ENCODE data around the gene PPM1F.
A peak's percentile ranks its signal among the peaks of the same experiment; 100 is the strongest.

The PPM1F gene

GRCh38 chr22:21939935-21940334 lies 12.7 kb downstream of the PPM1F start:
- peak; percentile 38 for DNase-seq

DNA sequence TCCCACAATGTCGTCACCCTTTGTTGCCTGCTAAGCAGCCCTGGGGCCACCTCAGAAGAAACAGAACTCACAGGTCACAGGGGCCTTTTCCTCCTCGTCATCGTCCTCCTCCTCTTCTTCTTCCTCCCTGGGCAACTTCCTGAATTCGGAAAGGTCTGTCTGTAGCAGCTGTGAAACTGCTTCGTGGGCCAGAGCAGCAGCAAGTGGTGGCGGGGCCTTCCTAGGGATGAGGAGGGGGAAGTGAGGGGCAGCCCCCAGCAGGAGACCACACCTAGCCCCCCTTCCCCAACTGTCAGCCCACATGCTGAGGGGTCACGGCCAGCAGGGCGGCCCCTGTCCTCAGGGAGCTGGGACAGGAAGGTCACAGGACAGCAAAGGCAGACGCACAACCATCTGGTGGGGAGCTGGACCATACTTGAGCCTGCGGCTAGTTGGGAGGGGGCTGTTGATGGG lies 13.2 kb downstream of the PPM1F start:
- DNase-seq, result no peak

- DNase-seq, result no peak
Observed at GRCh38 chr22:21938906-21939305, 13.7 kb downstream of the PPM1F start.

DNA sequence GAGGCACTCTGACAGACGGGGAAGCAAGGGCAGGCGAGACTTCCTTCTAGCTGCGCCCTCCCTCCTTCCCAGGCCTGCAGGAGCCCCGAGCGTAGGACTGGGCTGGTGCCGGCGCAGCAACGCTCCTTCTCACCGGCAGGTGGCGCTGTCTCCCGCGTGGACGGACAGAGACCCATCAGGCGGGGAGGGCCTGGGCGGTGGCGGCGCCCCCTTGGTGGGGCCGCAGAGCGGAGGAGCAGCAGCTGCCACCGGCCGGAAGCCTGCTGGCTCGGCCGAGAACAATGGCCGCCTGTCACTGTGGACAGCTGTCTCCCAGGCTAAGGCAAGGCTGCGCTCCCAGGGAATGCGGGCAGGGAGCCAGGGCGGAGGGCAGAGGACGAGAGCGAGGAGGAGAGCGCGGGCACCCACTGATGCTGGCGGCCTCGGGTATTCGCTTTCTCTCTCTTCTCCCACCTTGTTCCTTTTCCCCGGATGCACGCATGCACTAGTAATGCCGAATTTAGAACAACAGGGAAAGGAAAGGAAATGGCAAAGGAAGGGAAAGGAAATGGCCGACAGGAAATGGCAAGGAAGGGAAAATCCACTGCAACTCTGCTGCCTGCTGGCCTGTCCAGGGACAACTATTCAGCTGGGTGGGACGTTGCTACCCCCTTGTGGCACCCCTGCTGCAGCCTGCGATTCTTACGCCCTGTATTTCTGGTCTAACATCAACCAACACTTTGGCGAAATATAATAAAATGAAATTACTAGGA lies 14.4 kb downstream of the PPM1F start:
- peak; percentile 90 for DNase-seq

DNA sequence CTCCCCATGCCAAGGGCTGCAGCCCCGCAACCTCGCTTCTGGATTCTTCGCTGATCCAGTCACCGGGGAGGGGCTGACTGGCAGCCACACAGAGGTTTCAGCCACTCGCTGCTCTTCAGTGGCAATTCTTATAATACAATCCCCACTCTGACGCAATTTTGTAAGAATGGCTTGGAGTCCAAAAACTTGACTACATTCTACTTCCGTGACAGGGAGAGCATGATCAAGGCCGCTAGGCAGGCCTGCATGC lies 14.9 kb downstream of the PPM1F start:
- no peak for DNase-seq

DNA sequence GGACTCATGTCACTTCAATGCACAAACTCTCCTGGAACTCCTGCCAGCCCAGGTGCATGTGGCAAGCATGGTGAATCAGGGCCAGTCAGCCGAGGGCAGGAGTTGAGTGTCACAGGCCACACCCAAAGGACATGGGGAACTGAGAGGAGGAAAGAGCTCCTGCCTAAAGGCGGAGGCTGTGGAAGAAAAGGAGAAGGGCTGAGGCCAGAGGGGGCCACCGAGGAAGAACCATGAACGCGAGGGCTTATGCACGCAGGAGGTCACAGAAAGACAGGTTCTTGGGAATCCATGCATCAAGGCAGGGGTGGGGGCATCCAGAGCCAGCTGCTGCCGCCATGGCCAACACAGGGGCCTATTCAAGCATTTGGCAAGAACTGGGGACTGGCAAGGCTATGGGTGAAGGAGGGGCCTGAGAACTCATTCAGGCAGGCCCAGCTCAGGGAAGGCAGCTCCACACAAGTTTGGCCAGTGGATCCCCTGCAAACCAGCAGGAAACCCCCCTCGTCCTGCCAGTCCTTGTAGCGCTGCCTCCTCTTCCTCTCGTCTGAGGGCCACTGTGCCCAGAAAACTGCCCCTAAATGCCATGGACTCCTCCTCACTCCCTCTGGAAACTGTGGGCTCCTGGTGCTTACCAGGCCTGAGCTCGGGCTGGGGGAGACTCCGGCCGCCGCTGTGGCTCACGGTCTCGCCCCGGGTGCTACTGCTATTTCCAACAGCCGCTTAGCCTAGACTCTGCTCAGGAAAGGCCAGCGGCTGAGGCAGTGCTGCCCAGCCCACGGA lies 15.4 kb downstream of the PPM1F start:
- no peak for DNase-seq

DNA sequence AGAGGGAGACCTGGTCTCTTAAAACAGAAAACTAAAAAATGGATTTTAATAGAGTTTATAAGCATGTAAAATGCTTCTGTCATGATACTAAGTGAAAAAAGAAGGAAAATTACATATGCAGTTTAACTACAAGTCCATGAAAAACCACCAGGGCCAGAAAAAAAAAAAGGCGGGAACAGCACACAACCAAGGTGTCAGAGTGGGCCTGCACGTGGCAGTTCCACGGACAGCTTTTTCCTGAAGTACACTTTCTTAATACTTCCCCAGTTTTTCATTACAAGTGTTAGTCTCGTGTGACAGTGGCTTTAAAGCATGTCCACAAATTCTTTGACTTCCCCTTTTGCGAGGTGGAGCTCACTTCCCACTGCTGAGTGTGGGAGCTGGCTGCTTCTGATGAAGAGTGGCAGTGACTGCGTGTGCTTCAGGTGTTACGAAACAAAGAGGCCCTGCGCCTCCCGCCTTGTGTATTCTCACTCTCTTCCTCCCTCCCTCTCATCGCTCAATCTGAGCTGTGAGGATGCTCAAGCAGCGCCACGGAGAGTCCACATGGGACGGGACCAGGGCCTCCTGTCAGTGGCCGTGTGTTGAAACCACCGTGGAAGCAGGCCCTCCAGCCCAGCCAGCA lies 16.4 kb downstream of the PPM1F start:
- DNase-seq, result no peak

DNA sequence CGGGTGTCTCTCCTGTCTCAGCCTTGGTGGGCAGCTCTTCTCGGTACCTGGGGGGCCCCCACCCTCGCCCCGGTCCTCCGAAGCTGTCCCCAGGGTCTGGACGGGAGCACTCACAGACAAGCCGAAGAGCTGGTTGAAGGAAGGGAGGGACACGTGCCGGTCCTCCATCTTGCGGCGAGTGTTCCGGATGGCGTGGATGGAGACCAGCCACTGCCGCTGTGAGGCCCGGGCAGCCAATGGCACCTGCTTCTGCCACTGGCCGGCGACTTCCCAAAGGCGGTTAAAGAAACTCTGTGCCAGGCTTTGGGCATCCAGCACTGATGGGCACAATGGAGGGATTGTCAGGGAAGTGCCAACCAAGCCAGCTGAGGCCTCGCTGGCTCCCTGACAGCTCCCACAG lies 18.7 kb downstream of the PPM1F start:
- no peak for DNase-seq

DNA sequence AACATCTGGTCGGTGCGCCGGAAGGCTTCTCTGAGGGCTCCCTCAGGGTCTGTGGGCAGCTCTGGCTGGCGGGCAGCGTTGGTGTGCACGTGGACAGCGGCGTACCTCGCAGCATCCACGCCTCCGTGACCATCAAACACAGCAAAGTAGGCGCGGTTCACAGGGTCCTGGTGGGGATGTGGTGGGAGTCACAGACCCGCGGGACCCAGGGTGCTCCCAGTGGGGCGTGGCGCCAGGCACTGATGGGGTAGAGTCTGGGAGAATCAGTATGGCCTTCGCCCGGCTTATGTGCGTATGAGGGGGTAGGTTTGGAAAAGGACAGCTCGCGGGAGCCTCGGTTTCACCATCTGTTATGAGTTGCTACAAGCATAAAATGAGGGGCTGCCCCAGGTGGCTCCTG lies 19.2 kb downstream of the PPM1F start:
- DNase-seq, result no peak

- no peak for DNase-seq
Observed at GRCh38 chr22:21932347-21932746, 20.3 kb downstream of the PPM1F start.

GRCh38 chr22:21931056-21931455 lies 21.6 kb downstream of the PPM1F start:
- no peak for DNase-seq

DNA sequence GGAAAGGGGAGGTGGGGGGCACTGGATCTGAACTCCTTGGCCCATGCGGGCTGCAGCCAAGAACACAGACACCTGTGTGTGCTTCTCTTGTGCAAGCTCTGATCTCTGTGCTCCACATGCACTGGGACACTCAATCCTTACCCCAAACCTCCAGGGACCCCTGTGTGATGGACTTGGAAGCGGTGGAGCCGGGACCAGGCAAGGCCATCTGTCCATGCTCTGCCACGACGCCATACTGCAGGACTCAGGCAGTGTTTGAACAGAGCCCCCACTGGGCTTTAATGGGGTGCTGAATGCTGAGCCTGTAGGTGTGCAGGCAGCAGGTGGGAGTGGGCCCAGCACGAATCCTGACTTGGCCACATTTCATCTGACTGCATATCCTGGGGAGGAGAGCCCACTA lies 23.4 kb downstream of the PPM1F start:
- no peak for DNase-seq

DNA sequence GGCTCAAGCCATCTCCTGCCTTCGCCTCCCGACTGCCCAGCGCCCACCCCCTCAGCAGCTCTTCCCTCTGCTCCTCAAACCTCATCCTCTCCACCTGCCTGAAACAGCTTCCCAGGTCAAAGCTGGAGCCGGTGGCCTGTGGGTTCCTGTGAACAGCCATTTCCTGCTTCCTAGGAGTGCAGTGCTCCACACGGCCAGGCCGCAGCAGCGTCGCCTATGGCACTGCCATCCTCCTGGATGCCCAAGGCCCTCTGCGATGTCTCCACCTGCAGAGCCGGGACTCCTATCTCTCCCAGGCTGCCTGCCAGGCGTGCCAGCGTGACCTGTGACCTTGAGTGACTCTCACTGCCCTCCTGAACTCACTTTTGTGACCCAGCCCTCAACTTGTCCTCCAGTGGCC lies 24.6 kb downstream of the PPM1F start:
- DNase-seq, result no peak

DNA sequence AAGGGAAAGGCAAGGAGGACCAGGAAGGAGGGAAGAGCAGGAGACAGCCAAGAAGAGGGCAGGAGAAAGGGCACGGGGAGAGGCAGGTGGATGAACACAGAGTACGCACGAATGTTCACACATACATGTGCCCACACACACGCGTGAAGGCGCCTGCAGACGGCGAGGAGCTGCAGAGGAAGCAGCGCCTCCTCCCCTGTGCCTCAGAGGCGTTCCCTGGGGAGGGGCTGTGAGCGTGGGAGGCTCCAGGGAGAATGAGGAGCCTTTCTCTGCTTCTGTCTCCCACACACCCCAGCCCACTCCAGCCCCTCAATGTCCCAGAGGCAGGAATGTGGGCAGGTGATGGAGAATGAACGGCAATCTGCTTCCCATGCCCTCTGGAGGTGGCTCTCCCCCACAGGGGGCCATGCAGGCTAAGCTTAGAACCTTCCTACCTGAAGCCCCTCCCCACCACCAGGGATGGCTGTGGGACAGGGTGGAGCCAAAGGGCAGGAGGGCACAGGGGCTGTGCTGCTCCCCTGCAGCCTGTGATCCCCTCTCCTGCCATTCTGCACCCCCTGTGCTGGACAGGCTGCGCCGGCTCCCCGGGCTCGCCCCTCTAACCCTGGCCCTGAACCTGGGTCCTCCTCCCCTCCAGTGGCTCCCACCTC lies 25.3 kb downstream of the PPM1F start:
- DNase-seq, result no peak

DNA sequence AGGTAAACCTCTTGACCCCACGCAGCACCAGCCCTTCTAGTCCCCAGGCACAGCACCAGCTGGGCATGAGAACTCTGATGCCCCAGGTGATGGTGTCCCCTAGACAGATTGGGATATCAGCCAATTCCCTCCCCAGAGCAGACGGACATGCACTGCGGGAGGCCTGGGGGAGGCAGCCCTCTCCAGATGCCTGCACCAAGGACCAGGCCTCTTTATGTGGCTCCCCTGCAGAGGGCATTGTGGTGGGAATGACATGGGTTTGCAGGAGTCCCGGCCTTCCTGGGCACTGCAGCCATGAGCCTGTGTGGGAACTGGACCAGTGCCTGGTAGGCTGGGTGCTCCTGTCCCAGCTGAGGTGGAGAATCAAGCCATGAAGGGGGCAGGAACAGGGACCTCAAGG lies 25.9 kb downstream of the PPM1F start:
- DNase-seq, result no peak

- DNase-seq, result no peak
Observed at GRCh38 chr22:21923163-21923561, 29.5 kb downstream of the PPM1F start.

GRCh38 chr22:21922370-21923162 lies 30.1 kb downstream of the PPM1F start:
- no peak for DNase-seq

DNA sequence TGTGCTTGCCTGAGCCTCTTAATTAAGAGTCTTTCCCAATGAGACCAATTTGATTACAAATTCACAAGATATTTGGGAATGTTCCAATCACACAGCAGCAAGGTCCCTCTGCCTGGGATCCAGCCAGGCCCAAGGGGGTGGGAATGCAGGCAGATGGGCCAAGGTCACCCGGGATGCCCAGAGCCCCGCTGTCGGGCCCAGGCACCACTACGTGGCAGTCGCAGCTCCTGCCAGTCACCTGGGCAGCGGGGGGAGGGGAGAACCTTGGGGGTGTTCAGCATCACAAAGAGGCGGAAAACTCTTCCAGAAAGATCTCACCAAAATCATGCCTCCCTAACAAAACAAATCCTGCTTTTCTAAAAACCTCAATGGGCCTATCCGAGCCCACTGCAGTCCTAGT lies 30.9 kb downstream of the PPM1F start:
- peak; percentile 48 for DNase-seq

- no peak for DNase-seq
Observed at GRCh38 chr22:21921184-21921721, 31.4 kb downstream of the PPM1F start.

DNA sequence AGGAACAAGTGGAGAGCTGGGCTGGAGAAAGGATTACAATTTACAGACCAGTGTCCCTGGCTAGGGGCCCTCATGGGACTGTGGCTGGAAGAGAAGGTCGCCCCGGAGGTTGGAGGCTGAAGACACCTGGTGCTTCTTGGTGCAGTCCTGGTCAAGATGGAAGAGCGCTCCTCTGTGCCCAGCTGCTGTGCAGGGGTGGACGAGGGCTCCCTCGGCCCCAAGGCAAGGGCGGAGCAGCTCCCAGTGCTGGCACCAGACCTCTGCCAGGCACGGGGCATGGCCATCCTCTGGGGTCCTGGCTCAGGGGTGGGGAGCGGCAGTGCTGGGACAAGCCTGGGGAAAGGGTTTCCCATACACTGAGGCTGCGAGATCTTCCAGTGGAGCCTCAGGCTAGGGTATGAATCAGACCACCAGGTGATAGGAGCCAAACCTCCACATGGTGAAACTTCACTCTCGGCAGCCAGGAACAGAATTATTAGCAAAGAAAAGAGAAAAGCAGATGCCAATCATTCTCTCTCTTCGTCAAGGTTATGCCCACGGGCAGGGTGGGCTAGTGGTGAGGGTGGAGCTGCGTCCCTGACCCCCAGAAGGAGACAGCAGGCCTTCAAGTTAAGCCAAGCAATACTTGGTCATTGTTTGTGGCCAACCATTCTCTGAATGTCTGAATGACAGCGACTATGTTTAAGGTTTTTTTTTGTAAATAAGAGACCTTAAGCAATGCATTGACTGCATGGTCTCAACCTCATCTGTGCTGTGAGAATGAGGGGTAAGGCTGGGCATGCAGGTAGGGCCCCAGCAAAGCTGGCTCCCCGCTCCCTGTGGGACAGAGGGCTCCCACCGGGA lies 32.1 kb downstream of the PPM1F start:
- DNase-seq, result no peak

DNA sequence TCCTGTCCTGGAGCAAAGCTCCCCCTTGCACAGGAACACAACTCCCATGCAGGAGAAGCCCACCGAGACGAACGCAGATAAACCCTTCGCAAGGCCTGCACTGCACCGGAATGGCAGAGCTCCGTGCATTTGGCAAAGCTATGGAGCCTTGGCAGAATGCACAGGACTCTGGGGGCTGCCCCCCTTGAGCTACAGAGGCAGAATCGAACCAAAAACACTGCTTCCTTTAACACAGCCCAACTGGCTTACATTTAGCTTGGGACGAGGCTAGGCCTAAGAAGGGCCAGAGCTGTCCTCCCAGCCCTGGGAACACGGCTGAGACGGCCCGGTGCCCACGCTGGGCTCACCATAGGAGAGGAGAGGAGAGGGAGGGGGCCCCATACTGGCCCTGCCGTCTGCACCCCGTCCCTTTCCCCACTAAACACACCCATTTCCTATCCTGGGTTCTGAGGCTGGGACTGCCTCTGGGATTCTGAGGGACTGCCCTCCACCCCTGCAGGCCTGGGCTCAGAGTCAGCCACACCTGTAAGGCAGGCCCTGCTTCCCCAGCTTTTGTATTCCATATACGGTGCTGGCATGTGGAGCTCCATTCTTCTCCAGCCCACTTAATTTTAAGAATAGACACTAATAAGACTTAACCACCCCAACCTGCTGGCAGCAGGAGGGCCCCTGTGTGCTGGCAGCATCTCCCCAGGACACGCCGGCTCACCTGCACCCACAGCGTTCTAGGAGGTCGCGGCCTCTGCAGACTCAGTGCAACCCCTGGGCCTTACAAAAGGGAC lies 32.9 kb downstream of the PPM1F start:
- DNase-seq, result no peak
